ENCODE results near the gene FAM124A. TPM values are rescaled to one million over a fixed set of nuclear protein-coding genes. Genes with fewer than 3 reads are reported as not detected.

The FAM124A gene
- total RNA-seq, 1 experiment from 2014 or later, result 1.1 TPM

DNA sequence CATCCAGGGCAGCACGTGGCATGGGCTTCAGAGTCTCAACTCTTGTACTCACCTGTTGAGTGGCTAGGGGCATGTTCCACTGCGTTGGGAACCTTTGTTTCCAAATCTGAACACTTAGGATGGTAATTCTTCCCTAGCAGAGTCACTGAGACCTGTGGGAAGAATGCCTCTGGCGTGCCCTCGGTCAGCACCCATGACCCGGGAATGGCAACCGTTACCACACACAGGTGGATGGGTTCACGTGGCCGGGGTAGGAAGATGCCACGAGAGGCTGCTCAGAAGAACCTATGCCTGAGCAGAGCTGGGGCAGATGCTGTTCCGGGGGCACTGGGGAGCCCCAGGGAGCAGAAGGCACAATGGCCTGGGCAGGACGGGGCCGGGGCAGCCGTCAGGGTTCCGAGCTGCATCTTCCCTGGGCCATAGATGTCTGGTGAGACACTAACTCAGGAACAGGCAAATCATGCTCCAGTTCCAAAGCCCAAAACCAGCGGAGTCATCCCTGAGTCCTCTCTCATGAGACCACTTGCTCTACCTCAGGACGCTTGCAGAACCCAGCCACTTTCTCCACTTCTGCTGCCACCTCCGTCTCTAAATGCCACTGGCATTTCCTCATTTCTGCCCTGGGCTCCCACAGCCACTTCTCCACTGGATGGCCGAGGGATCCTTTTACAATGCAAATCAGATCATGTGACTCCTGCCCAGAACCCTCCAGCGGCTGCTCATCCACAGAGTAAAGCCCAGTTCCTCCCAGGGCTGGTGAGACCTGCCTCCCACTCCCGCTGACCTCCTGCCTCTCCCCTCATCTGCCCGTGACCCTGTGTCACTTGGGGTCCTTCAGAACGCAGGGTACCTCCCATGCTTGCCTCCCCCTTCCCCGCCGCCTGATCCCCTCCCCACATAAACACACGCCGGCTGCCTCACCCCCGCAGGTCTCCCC lies 36.7 kb downstream of the FAM124A start:
- Histone ChIP-seq H3K9me3 (ENCODE audit: control insufficient read depth, insufficient read depth, low read depth, low read length) (no peaks in the 10 kb centered on the region), H3K36me3 (ENCODE audit: control insufficient read depth, insufficient read depth, low read length) (no peaks in the 10 kb centered on the region), H3K27ac (ENCODE audit: low read length) (no peak overlapping the region), H3K4me3 (ENCODE audit: low read depth in 2 of 2, low read length in 2 of 2) (no peak overlapping the region), H3K27me3 (ENCODE audit: control insufficient read depth, insufficient read depth, low read length) (no peaks in the 10 kb centered on the region), H3K4me1 (ENCODE audit: control insufficient read depth, insufficient read depth, low read length) (no peaks in the 10 kb centered on the region)
- intact Hi-C loops (cut with micrococcal nuclease; ENCODE audit: unreplicated experiment) (no loop called here), in situ Hi-C loops (cut with HindIII; ENCODE audit: low pct_unique_long_range_greater_than_20kb, low sequenced_read_pairs) (no loop called here)
- ChIA-PET CTCF (no interaction called here), POLR2A (no interaction called here)
- DNase-seq (ENCODE audit: low read depth, low spot score) (no peak), ATAC-seq (no peak)
- no TSS peak for BruUV-seq (replicated peaks)
- TF ChIP-seq SIN3A (IDR thresholded peaks at IDR 0.05; ENCODE audit: borderline replicate concordance, insufficient read depth, low read depth, low read length) (no peak), TCF7L2 (IDR thresholded peaks at IDR 0.05; ENCODE audit: low read depth, low read length) (no peak), POLR2AphosphoS5 (IDR thresholded peaks at IDR 0.05; ENCODE audit: low read depth, low read length) (no peak)
- TF ChIP-seq, protein P1, sequence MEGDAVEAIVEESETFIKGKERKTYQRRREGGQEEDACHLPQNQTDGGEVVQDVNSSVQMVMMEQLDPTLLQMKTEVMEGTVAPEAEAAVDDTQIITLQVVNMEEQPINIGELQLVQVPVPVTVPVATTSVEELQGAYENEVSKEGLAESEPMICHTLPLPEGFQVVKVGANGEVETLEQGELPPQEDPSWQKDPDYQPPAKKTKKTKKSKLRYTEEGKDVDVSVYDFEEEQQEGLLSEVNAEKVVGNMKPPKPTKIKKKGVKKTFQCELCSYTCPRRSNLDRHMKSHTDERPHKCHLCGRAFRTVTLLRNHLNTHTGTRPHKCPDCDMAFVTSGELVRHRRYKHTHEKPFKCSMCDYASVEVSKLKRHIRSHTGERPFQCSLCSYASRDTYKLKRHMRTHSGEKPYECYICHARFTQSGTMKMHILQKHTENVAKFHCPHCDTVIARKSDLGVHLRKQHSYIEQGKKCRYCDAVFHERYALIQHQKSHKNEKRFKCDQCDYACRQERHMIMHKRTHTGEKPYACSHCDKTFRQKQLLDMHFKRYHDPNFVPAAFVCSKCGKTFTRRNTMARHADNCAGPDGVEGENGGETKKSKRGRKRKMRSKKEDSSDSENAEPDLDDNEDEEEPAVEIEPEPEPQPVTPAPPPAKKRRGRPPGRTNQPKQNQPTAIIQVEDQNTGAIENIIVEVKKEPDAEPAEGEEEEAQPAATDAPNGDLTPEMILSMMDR (IDR thresholded peaks at IDR 0.05), result no peak
- TF ChIP-seq, protein P2, sequence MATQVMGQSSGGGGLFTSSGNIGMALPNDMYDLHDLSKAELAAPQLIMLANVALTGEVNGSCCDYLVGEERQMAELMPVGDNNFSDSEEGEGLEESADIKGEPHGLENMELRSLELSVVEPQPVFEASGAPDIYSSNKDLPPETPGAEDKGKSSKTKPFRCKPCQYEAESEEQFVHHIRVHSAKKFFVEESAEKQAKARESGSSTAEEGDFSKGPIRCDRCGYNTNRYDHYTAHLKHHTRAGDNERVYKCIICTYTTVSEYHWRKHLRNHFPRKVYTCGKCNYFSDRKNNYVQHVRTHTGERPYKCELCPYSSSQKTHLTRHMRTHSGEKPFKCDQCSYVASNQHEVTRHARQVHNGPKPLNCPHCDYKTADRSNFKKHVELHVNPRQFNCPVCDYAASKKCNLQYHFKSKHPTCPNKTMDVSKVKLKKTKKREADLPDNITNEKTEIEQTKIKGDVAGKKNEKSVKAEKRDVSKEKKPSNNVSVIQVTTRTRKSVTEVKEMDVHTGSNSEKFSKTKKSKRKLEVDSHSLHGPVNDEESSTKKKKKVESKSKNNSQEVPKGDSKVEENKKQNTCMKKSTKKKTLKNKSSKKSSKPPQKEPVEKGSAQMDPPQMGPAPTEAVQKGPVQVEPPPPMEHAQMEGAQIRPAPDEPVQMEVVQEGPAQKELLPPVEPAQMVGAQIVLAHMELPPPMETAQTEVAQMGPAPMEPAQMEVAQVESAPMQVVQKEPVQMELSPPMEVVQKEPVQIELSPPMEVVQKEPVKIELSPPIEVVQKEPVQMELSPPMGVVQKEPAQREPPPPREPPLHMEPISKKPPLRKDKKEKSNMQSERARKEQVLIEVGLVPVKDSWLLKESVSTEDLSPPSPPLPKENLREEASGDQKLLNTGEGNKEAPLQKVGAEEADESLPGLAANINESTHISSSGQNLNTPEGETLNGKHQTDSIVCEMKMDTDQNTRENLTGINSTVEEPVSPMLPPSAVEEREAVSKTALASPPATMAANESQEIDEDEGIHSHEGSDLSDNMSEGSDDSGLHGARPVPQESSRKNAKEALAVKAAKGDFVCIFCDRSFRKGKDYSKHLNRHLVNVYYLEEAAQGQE (IDR thresholded peaks at IDR 0.05; ENCODE audit: insufficient read depth in 1 of 2, low read depth in 2 of 2, low read length in 1 of 2), result no peak

DNA sequence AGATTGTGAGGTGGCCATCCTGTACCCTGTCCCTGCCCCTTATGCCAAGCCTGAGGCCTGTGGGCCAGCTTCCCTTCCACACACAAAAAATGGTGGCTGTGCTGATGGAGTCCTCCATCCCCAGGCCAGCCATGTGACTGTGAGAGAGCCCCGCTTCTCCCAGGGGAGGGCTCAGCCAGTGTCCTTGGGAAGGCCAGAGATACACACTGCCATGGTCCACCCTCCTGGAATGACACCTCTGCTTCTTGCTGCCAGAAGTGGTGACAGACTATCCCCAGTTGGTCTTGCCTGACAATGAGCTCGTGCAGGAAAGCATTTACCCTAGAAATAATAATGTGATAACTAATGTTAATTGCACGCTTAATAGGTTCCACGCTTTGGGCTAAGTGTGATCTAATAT lies 38.0 kb downstream of the FAM124A start:
- H3K4me3 ChIP-seq (ENCODE audit: low read depth in 2 of 2, low read length in 2 of 2), result no peak overlapping the region
- H3K27ac ChIP-seq (ENCODE audit: low read length), result no peak overlapping the region
- H3K36me3 ChIP-seq (ENCODE audit: control insufficient read depth, insufficient read depth, low read length), result no peaks in the 10 kb centered on the region
- ChIA-PET POLR2A (no interaction called here), CTCF (no interaction called here)
- in situ Hi-C loops (cut with HindIII; ENCODE audit: low pct_unique_long_range_greater_than_20kb, low sequenced_read_pairs) (no loop called here), intact Hi-C loops (cut with micrococcal nuclease; ENCODE audit: unreplicated experiment) (no loop called here)
- H3K9me3 ChIP-seq (ENCODE audit: control insufficient read depth, insufficient read depth, low read depth, low read length), result no peaks in the 10 kb centered on the region
- H3K27me3 ChIP-seq (ENCODE audit: control insufficient read depth, insufficient read depth, low read length), result no peaks in the 10 kb centered on the region
- no peaks in the 10 kb centered on the region for H3K4me1 ChIP-seq (ENCODE audit: control insufficient read depth, insufficient read depth, low read length)
- no peak for TF ChIP-seq POLR2AphosphoS5 (IDR thresholded peaks at IDR 0.05; ENCODE audit: low read depth, low read length)
- TF ChIP-seq, protein P2 (IDR thresholded peaks at IDR 0.05; ENCODE audit: insufficient read depth in 1 of 2, low read depth in 2 of 2, low read length in 1 of 2), result no peak
- TF ChIP-seq TCF7L2 (IDR thresholded peaks at IDR 0.05; ENCODE audit: low read depth, low read length), result no peak
- no TSS peak for BruUV-seq (replicated peaks)
- no peak for ATAC-seq
- DNase-seq (ENCODE audit: low read depth, low spot score), result no peak

Measured in Panc1 (cell line).